HL-60/S4 treated with retinoic acid at 250 ng/mL for 4 days and 3 days (cell line): ENCODE measurements around the gene DCTN1.
"Not testable (repeated sequence)": the region's sequence is repeated elsewhere in the genome, so short reads cannot be mapped to it uniquely, and the experiment has no call there.

ENCODE experiments used
- in situ Hi-C: fragments of 300-500 bp; cut with MboI; formaldehyde crosslinking; loops from 2 replicates; pipeline ENCODE4 v1.7.0; 2022; ENCODE audit warnings: low sequenced_read_pairs

Gene DCTN1

GRCh38 chr2:74372674-74373073, 7.4 kb downstream of the DCTN1 start:
- in situ Hi-C loops = no loop called here

- in situ Hi-C loops = no loop called here
These were observed 8.7 kb downstream of the DCTN1 start for GRCh38 chr2:74371421-74371820.

- in situ Hi-C loops = no loop called here
These were observed 10.1 kb downstream of the DCTN1 start for GRCh38 chr2:74369976-74370375.

GRCh38 chr2:74368499-74368898, 11.6 kb downstream of the DCTN1 start:
- in situ Hi-C loops = no loop called here

GRCh38 chr2:74367789-74368188, 12.3 kb downstream of the DCTN1 start:
- in situ Hi-C loops = no loop called here

- in situ Hi-C loops = no loop called here
These were observed 14.1 kb downstream of the DCTN1 start for GRCh38 chr2:74366036-74366435.

- in situ Hi-C loops = no loop called here
These were observed 15.3 kb downstream of the DCTN1 start for GRCh38 chr2:74364533-74365505.

- in situ Hi-C loops = no loop called here
These were observed 18.8 kb downstream of the DCTN1 start for GRCh38 chr2:74361327-74361726.

GRCh38 chr2:74357627-74358026, 22.5 kb downstream of the DCTN1 start:
- in situ Hi-C loops = no loop called here

- in situ Hi-C loops = no loop called here
These were observed 30.2 kb downstream of the DCTN1 start for GRCh38 chr2:74349889-74350288.

GRCh38 chr2:74347742-74348141, 32.4 kb downstream of the DCTN1 start:
- in situ Hi-C loops = no loop called here

- in situ Hi-C loops = no loop called here
These were observed 32.8 kb downstream of the DCTN1 start for GRCh38 chr2:74347303-74347702.

GRCh38 chr2:74345272-74345943, 34.7 kb downstream of the DCTN1 start:
- in situ Hi-C loops = no loop called here

GRCh38 chr2:74343316-74343715, 36.8 kb downstream of the DCTN1 start, which contains the start of gene SLC4A5:
Gene SLC4A5, minus strand, starts transcription at chr2:74343416. Its CDS starts 28,393 bp downstream, at chr2:74315023.
- in situ Hi-C loops = no loop called here

- in situ Hi-C loops = not testable (repeated sequence)
These were observed 43.9 kb downstream of the DCTN1 start for GRCh38 chr2:74336227-74336626.

- in situ Hi-C loops = no loop called here
These were observed 45.2 kb downstream of the DCTN1 start for GRCh38 chr2:74334931-74335333.

- in situ Hi-C loops = no loop called here
These were observed 46.1 kb downstream of the DCTN1 start for GRCh38 chr2:74333896-74334586.

GRCh38 chr2:74333175-74333574, 46.9 kb downstream of the DCTN1 start:
- in situ Hi-C loops = no loop called here

GRCh38 chr2:74332550-74333174, 47.4 kb downstream of the DCTN1 start:
- in situ Hi-C loops = no loop called here

GRCh38 chr2:74328573-74328972, 51.5 kb downstream of the DCTN1 start:
- in situ Hi-C loops = no loop called here

GRCh38 chr2:74328074-74328473, 52.0 kb downstream of the DCTN1 start:
- in situ Hi-C loops = no loop called here
